A673 (cell line): ENCODE data around the gene GPR137. TPM values are rescaled to one million over a fixed set of nuclear protein-coding genes. Genes with fewer than 3 reads are reported as not detected.
A peak's percentile ranks its signal among the peaks of the same experiment; 100 is the strongest.

Experiments
- BruUV-seq: library from RNA; stranded (reverse); fragments of 400-500 nt; replicated peaks from 2 replicates; lab custom pipeline; 2021; lab: Mats Ljungman, UMichigan
- CTCF ChIA-PET: fragments of 300-600 bp; sonication (Branson Sonifier 250); formaldehyde crosslinking; loops from one replicate; lab custom pipeline; 2022; ENCODE audit warnings: antibody characterized with exemption; lab: Charles Lee
- POLR2A ChIA-PET: fragments of 300-600 bp; sonication (Branson Sonifier 250); formaldehyde crosslinking; loops from one replicate; lab custom pipeline; 2022; ENCODE audit warnings: antibody characterized with exemption; ENCODE audit not compliant: low non-redundant PET; lab: Charles Lee
- DNase-seq: peaks from one replicate; pipeline ENCODE4 v3.0.0-alpha.2; 2015; ENCODE audit warnings: low spot score
- H3K27ac ChIP-seq: fragments of 200-600 bp; sonication (generic); 2 replicates; pipeline ENCODE4 v1.5.1; 2016; ENCODE audit warnings: mixed run types, low read depth, mild to moderate bottlenecking, mixed read lengths, antibody characterized with exemption, low read length; ENCODE audit not compliant: poor library complexity, severe bottlenecking
- H3K27me3 ChIP-seq: fragments of 200-600 bp; sonication (generic); replicated peaks from 2 replicates; pipeline ENCODE4 v1.6.1; 2017; ENCODE audit warnings: mixed run types, low read depth, mild to moderate bottlenecking, mixed read lengths, antibody characterized with exemption, low read length; ENCODE audit not compliant: insufficient read depth, poor library complexity
- H3K36me3 ChIP-seq: fragments of 200-600 bp; sonication (generic); 2 replicates; pipeline ENCODE4 v1.6.1; 2016; ENCODE audit warnings: mixed run types, mild to moderate bottlenecking, mixed read lengths, antibody characterized with exemption, low read length; ENCODE audit not compliant: insufficient read depth, poor library complexity, severe bottlenecking
- H3K4me1 ChIP-seq: fragments of 200-600 bp; sonication (generic); 2 replicates; pipeline ENCODE4 v1.6.1; 2017; ENCODE audit warnings: mixed run types, mild to moderate bottlenecking, mixed read lengths, antibody characterized with exemption, low read length; ENCODE audit not compliant: insufficient read depth, poor library complexity, severe bottlenecking
- H3K4me3 ChIP-seq: fragments of 200-600 bp; sonication (generic); 2 replicates; pipeline ENCODE4 v1.5.1; 2016; ENCODE audit warnings: low read depth, mixed run types, mild to moderate bottlenecking, mixed read lengths, low read length; ENCODE audit not compliant: poor library complexity, severe bottlenecking
- H3K9me3 ChIP-seq: fragments of 200-600 bp; sonication (generic); 2 replicates; pipeline ENCODE4 v1.6.1; 2016; ENCODE audit warnings: mixed run types, low read depth, mild to moderate bottlenecking, mixed read lengths, antibody characterized with exemption, low read length; ENCODE audit not compliant: poor library complexity, severe bottlenecking
- CTCF ChIP-seq: fragments of 300-800, 200-600 bp; sonication (generic); conservative IDR thresholded peaks from 2 replicates; pipeline ENCODE4 v1.5.1; 2017; ENCODE audit warnings: low read depth, mild to moderate bottlenecking, antibody characterized with exemption, low read length, moderate library complexity, mixed read lengths
- EZH2 ChIP-seq: fragments of 200-600 bp; sonication (generic); IDR thresholded peaks from 2 replicates; pipeline ENCODE4 v1.6.1; 2017; ENCODE audit warnings: borderline replicate concordance, low read depth, mild to moderate bottlenecking, mixed read lengths, antibody characterized with exemption, low read length; ENCODE audit not compliant: poor library complexity, severe bottlenecking
- intact Hi-C: fragments of 100-400 bp; cut with micrococcal nuclease; formaldehyde crosslinking; loops from one replicate; pipeline ENCODE4 v1.10.0; 2022; ENCODE audit not compliant: unreplicated experiment
- total RNA-seq: library from RNA; stranded (reverse); gene quantifications from 2 replicates; pipeline ENCODE4 v1.2.3, GENCODE V29; 2021

GPR137 gene
- total RNA-seq, 1 experiment from 2014 or later = 47.9 TPM

GRCh38 chr11:64304316-64305072, 18.8 kb downstream of the GPR137 start:
- peak; percentile 97 for DNase-seq
- ChIA-PET POLR2A (no interaction called here), CTCF (interaction anchor here (0.6 to 2.6 kb wide), 11 partner anchors 10 to 120 kb away, joined by 3 to 23 read pairs (median 10); partner anchors contain the start of genes FERMT3, PRDX5 and TRMT112)
- BruUV-seq = TSS peak; percentile 96
- H3K36me3 ChIP-seq = peaks cover 4% of the 10 kb centered on the region
- peak overlapping the region; percentile 58 for H3K4me3 ChIP-seq
- intact Hi-C loops = loop anchor here (2.0 to 5.0 kb wide), 3 partner anchors 34 to 117 kb away; partner anchors contain the start of genes FKBP2 and STIP1
- peak; percentile 99 for TF ChIP-seq CTCF
- no peak for TF ChIP-seq EZH2
- peak overlapping the region; percentile 87 for H3K27ac ChIP-seq
- H3K9me3 ChIP-seq = no peaks in the 10 kb centered on the region
- peaks cover 6% of the 10 kb centered on the region for H3K27me3 ChIP-seq
- H3K4me1 ChIP-seq = peaks cover 24% of the 10 kb centered on the region

GRCh38 chr11:64305075-64305690, 19.5 kb downstream of the GPR137 start, which contains the start of gene ESRRA:
ESRRA (plus strand) TSS chr11:64305524; CDS start chr11:64307180, 1,656 bp downstream.
- BruUV-seq = no TSS peak
- ChIA-PET POLR2A (interaction anchor here (0.6 kb wide), 1 partner anchor 111 kb away, joined by 6 read pairs; no protein-coding TSS in a partner anchor), CTCF (interaction anchor here (0.6 to 2.6 kb wide), 12 partner anchors 13 to 526 kb away, joined by 3 to 23 read pairs (median 8); partner anchors contain the start of genes FERMT3, PRDX5 and TRMT112)
- peaks cover 4% of the 10 kb centered on the region for H3K36me3 ChIP-seq
- H3K27me3 ChIP-seq = no peaks in the 10 kb centered on the region
- DNase-seq = peak; percentile 100
- peak within 1 kb of the TSS; percentile 87 for H3K27ac ChIP-seq
- intact Hi-C loops = loop anchor here (2.0 kb wide), 2 partner anchors 34 to 64 kb away; partner anchors contain the start of gene FKBP2
- peak within 1 kb of the TSS; percentile 83 for H3K4me3 ChIP-seq
- no peaks in the 10 kb centered on the region for H3K9me3 ChIP-seq
- peaks cover 19% of the 10 kb centered on the region for H3K4me1 ChIP-seq
- TF ChIP-seq EZH2 (no peak), CTCF (no peak)
